ENCODE data around the gene PDGFRA.

DNA sequence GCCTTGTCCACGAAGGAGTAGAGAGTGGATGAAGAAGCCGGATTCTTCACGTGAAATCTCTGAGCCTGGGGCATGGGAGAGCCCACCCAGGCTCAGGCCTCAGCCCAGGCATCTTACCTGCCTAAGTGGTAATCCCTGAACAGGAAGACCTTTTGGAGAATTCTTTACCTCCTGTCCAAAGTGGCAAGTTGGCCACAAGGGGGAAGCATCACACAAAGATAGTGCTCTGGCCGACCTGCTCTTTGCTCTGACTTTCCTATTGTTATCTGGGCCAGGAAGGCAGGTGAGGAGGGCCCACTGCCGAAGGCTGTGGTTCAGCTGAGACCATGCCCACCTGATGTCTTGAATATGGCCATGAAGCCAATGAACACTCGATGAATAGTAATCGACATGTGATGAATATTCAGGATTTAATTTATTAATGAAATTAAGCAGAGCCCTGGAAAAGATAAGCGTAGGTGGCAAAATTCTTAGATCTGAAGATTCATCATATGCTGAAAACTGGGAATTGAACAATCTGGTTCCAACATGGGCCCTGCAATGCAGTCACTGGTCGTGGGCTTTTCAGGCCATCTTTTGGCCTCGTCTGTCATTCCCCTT, 93.8 kb downstream of the PDGFRA start:
- no peak for TF ChIP-seq POLR2AphosphoS5 (IDR thresholded peaks at IDR 0.05; ENCODE audit: low read depth, low read length)
- TF ChIP-seq TAF1 (IDR thresholded peaks at IDR 0.05; ENCODE audit: borderline replicate concordance, insufficient read depth, low read length), result no peak
- TF ChIP-seq, protein P1, sequence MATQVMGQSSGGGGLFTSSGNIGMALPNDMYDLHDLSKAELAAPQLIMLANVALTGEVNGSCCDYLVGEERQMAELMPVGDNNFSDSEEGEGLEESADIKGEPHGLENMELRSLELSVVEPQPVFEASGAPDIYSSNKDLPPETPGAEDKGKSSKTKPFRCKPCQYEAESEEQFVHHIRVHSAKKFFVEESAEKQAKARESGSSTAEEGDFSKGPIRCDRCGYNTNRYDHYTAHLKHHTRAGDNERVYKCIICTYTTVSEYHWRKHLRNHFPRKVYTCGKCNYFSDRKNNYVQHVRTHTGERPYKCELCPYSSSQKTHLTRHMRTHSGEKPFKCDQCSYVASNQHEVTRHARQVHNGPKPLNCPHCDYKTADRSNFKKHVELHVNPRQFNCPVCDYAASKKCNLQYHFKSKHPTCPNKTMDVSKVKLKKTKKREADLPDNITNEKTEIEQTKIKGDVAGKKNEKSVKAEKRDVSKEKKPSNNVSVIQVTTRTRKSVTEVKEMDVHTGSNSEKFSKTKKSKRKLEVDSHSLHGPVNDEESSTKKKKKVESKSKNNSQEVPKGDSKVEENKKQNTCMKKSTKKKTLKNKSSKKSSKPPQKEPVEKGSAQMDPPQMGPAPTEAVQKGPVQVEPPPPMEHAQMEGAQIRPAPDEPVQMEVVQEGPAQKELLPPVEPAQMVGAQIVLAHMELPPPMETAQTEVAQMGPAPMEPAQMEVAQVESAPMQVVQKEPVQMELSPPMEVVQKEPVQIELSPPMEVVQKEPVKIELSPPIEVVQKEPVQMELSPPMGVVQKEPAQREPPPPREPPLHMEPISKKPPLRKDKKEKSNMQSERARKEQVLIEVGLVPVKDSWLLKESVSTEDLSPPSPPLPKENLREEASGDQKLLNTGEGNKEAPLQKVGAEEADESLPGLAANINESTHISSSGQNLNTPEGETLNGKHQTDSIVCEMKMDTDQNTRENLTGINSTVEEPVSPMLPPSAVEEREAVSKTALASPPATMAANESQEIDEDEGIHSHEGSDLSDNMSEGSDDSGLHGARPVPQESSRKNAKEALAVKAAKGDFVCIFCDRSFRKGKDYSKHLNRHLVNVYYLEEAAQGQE (IDR thresholded peaks at IDR 0.05; ENCODE audit: insufficient read depth in 1 of 2, low read depth in 2 of 2, low read length in 2 of 2), result no peak
- TF ChIP-seq FOXP2 (optimal IDR thresholded peaks at IDR 0.05; ENCODE audit: borderline replicate concordance, extremely low read depth, extremely low read length, insufficient read depth), result no peak
- no peak for TF ChIP-seq SIN3A (IDR thresholded peaks at IDR 0.05; ENCODE audit: borderline replicate concordance, insufficient read depth, low read length)

Measured in PFSK-1 (cell line).